SK-N-SH (cell line): ENCODE data around the gene HDGF. TPM values are rescaled to one million over a fixed set of nuclear protein-coding genes. Genes with fewer than 3 reads are reported as not detected.
A peak's percentile ranks its signal among the peaks of the same experiment; 100 is the strongest.

Experiments
- CTCF ChIA-PET: fragments of 300-600, 350-600 bp; formaldehyde crosslinking; extraction: SDS; loops from one replicate; lab custom pipeline; 2021; lab: Yijun Ruan, JAX
- POLR2A ChIA-PET: fragments of 350-600 bp; sonication (Branson Sonifier 250); formaldehyde crosslinking; extraction: SDS; loops from one replicate; lab custom pipeline; 2020; ENCODE audit warnings: antibody characterized with exemption, inconsistent platforms; lab: Yijun Ruan, JAX
- DNase-seq: peaks from one replicate; pipeline ENCODE4 v3.0.0; 2012
- H2AFZ ChIP-seq: fragments of 200-600 bp; sonication (generic); 2 replicates; pipeline ENCODE4 v1.8.1; 2016; ENCODE audit warnings: antibody characterized with exemption, mild to moderate bottlenecking, low read depth
- H3F3A ChIP-seq: fragments of 200-600 bp; sonication (generic); replicated peaks from 2 replicates; pipeline ENCODE3; 2016; ENCODE audit warnings: antibody characterized with exemption, mild to moderate bottlenecking; ENCODE audit not compliant: insufficient read depth
- H3K27ac ChIP-seq, 2 experiments: fragments of 200-500 bp in 1 of 2; fragments of 200-600 bp in 1 of 2; sonication (Bioruptor generic) in 1 of 2; sonication (generic), shearing (Covaris generic) in 1 of 2; 2 replicates each; pipeline versions ENCODE4 v1.5.1 to v1.6.1; 2014 to 2016; ENCODE audit warnings: low read depth in 2 of 2, inconsistent platforms in 1 of 2, low read length in 1 of 2, mild to moderate bottlenecking in 1 of 2, mixed read lengths in 1 of 2
- H3K27me3 ChIP-seq: fragments of 200-600 bp; sonication (generic), shearing (Covaris generic); 2 replicates; pipeline ENCODE4 v1.6.1; 2016; ENCODE audit warnings: mixed run types; ENCODE audit not compliant: insufficient read depth
- H3K36me3 ChIP-seq, 2 experiments: fragments of 200-500 bp in 1 of 2; fragments of 200-600 bp in 1 of 2; sonication (Bioruptor generic) in 1 of 2; sonication (generic) in 1 of 2; replicated peaks in 1 of 2; 2 replicates each; pipeline versions ENCODE3 to v1.5.1; 2014 to 2016; ENCODE audit warnings: low read length in 1 of 2, mild to moderate bottlenecking in 1 of 2; ENCODE audit not compliant: insufficient read depth in 2 of 2, control insufficient read depth in 1 of 2
- H3K4me1 ChIP-seq, 2 experiments: fragments of 200-500 bp in 1 of 2; fragments of 200-600 bp in 1 of 2; sonication (Bioruptor generic) in 1 of 2; sonication (generic), shearing (Covaris generic) in 1 of 2; 2 replicates each; pipeline versions ENCODE4 v1.5.1 to v1.6.1; 2014 to 2016; ENCODE audit warnings: low read depth in 1 of 2, low read length in 1 of 2, mixed run types in 1 of 2; ENCODE audit not compliant: insufficient read depth in 2 of 2, control insufficient read depth in 1 of 2
- H3K4me2 ChIP-seq: fragments of 200-600 bp; sonication (generic), shearing (Covaris generic); 2 replicates; pipeline ENCODE4 v1.6.1; 2017; ENCODE audit warnings: mixed run types
- H3K4me3 ChIP-seq, 2 experiments: fragments of 200-500 bp in 1 of 2; fragments of 200-600 bp in 1 of 2; sonication (Bioruptor generic) in 1 of 2; sonication (generic), shearing (Covaris generic) in 1 of 2; 2 replicates each; pipeline versions ENCODE4 v1.5.1 to v1.8.1; 2014 to 2016; ENCODE audit warnings: low read depth in 2 of 2, inconsistent platforms in 1 of 2, low read length in 1 of 2, mild to moderate bottlenecking in 1 of 2, mixed read lengths in 1 of 2, moderate library complexity in 1 of 2
- H3K79me2 ChIP-seq: fragments of 200-600 bp; sonication (generic); 2 replicates; pipeline ENCODE4 v1.8.1; 2017; ENCODE audit warnings: mild to moderate bottlenecking; ENCODE audit not compliant: insufficient read depth
- H3K9ac ChIP-seq: fragments of 200-600 bp; sonication (generic); 2 replicates; pipeline ENCODE4 v1.6.1; 2017; ENCODE audit warnings: mixed run types
- H3K9me2 ChIP-seq: fragments of 200-600 bp; sonication (generic); 2 replicates; pipeline ENCODE4 v1.6.1; 2017; ENCODE audit warnings: mixed run types
- H3K9me3 ChIP-seq: fragments of 200-600 bp; sonication (generic); 2 replicates; pipeline ENCODE4 v1.6.1; 2017; ENCODE audit warnings: mixed run types, mild to moderate bottlenecking, moderate library complexity
- H4K20me1 ChIP-seq: fragments of 200-600 bp; sonication (generic); 2 replicates; pipeline ENCODE4 v1.6.1; 2017; ENCODE audit warnings: mild to moderate bottlenecking, mixed run types; ENCODE audit not compliant: insufficient read depth
- ELF1 ChIP-seq: IDR thresholded peaks from 2 replicates; pipeline ENCODE4 v1.4.0; 2012
- EP300 ChIP-seq, 2 experiments: IDR thresholded peaks; 2 replicates each; pipeline versions ENCODE4 v1.4.0 to v1.6.1; 2012; ENCODE audit warnings: borderline replicate concordance in 1 of 2, low read depth in 1 of 2, low read length in 1 of 2
- FOSL2 ChIP-seq: IDR thresholded peaks from 2 replicates; pipeline ENCODE4 v1.4.0; 2012; ENCODE audit warnings: low read depth, mild to moderate bottlenecking, moderate library complexity, borderline replicate concordance
- MXI1 ChIP-seq: IDR thresholded peaks from 2 replicates; pipeline ENCODE4 v1.6.1; 2012; ENCODE audit warnings: mild to moderate bottlenecking, low read depth, low read length, improper control_type of control experiment
- NFIC ChIP-seq: IDR thresholded peaks from 2 replicates; pipeline ENCODE4 v1.4.0; 2012; ENCODE audit warnings: borderline replicate concordance
- POLR2AphosphoS5 ChIP-seq: IDR thresholded peaks from 2 replicates; pipeline ENCODE4 v1.6.1; 2012; ENCODE audit warnings: low read depth, low read length
- RFX5 ChIP-seq: IDR thresholded peaks from 2 replicates; pipeline ENCODE4 v1.6.1; 2012; ENCODE audit warnings: mild to moderate bottlenecking, improper control_type of control experiment, low read length
- RXRA ChIP-seq: IDR thresholded peaks from 2 replicates; pipeline ENCODE4 v1.4.0; 2012; ENCODE audit warnings: low read depth, mild to moderate bottlenecking, borderline replicate concordance
- SMC3 ChIP-seq: IDR thresholded peaks from 2 replicates; pipeline ENCODE4 v1.6.1; 2012; ENCODE audit warnings: low read depth, low read length, improper control_type of control experiment
- TCF12 ChIP-seq: IDR thresholded peaks from 2 replicates; pipeline ENCODE4 v1.4.0; 2012
- YY1 ChIP-seq: IDR thresholded peaks from 2 replicates; pipeline ENCODE4 v1.4.0; 2012; ENCODE audit warnings: low read depth, mild to moderate bottlenecking
- WGBS: methylation state at CpG from one replicate; pipeline ENCODE4 v1.1.6; 2017; ENCODE audit warnings: low lambda C conversion rate; 5-methylcytosine and 5-hydroxymethylcytosine counted together
- polyA plus RNA-seq, 3 experiments: library from polyadenylated mRNA; depleted of rRNA; stranded (reverse); fragments of >200 nt; gene quantifications; 2 replicates each; pipeline ENCODE4 v1.2.3, GENCODE V29; 2012
- TF ChIP-seq, protein P1 (sequence below): IDR thresholded peaks from 2 replicates; pipeline ENCODE4 v1.4.0; 2012; ENCODE audit warnings: low read depth, borderline replicate concordance
- TF ChIP-seq, protein P2 (sequence below): IDR thresholded peaks from 2 replicates; pipeline ENCODE4; 2012
- TF ChIP-seq, protein P3 (sequence below): IDR thresholded peaks from 2 replicates; pipeline ENCODE4 v1.4.0; 2012; ENCODE audit warnings: low read depth, borderline replicate concordance

Gene HDGF
- polyA plus RNA-seq, 1 of the 3 experiments (the other 2 are of a cell fraction), result 152 TPM

DNA sequence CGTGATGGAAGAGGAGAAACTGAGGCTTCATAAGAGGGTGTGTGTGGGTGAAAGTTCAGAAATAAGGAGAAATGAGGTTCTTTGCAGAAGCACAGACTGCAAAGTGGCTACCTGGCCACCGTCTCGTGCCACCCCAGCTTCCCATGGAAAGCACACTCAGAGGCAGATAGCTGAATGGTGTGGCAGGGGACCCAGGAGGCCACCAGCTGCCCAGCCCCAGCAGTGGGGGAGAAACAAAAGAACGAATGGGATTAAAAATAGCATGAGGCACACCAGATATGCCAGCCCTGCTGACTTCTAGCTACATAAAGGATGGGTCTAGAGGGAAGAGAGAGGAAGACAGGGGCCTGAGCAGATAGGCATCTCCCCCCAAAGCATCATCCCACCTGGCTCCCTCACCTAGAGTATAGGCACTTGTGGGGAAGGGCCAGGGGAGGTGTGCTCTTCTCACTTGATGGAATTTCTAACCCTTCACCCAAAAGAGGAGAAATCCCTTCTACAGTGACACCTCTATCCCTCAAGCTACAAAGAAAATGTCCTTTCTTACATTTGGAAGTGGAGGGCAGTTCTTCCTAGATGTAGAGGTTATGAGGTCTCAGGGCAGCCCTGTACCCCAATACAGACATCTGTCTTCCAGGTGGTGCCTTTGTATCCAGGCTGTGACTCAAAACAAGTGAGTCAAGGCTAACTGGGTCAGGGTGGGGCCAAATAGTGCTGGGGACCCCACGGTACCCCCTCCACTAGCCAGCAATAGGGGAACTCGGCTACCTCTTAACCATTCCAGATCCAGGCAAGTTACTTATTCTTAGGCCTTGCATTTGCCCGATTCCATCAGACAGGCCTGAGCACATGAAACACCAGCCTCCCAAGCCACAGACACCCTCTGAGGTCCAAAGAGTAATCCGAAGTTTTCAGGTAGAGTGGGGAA lies 3.5 kb downstream of the HDGF start:
- H3K9ac ChIP-seq, result peak overlapping the region; percentile 100
- H3F3A ChIP-seq, result peaks cover 40% of the 10 kb centered on the region
- ChIA-PET CTCF (interaction anchor here (0.8 to 2.7 kb wide), 15 partner anchors 8 to 112 kb away, joined by 3 to 13 read pairs (median 3); partner anchors contain the start of genes NTRK1 and PRCC), POLR2A (interaction anchor here (0.6 to 2.2 kb wide), 3 partner anchors 19 to 29 kb away, joined by 3 to 7 read pairs (median 4); partner anchors contain the start of genes ISG20L2, METTL25B and PRCC)
- H3K27me3 ChIP-seq, result no peaks in the 10 kb centered on the region
- WGBS, result 24% methylated on average over 7 of the region's 8 CpGs
- no peaks in the 10 kb centered on the region for H3K9me3 ChIP-seq
- no peak for DNase-seq
- peak overlapping the region; percentile 100 for H3K27ac ChIP-seq
- H3K9me2 ChIP-seq, result no peaks in the 10 kb centered on the region
- H3K4me3 ChIP-seq, result peak overlapping the region; percentile 78 to 98
- H4K20me1 ChIP-seq, result no peaks in the 10 kb centered on the region
- H3K36me3 ChIP-seq, result peaks cover 12 to 28% of the 10 kb centered on the region in 2 experiments
- H3K79me2 ChIP-seq, result peaks cover 83% of the 10 kb centered on the region
- no peak overlapping the region for H2AFZ ChIP-seq
- peak overlapping the region; percentile 88 for H3K4me2 ChIP-seq
- peak; percentile 89 for TF ChIP-seq TCF12
- no peak for TF ChIP-seq POLR2AphosphoS5
- TF ChIP-seq, protein P1, sequence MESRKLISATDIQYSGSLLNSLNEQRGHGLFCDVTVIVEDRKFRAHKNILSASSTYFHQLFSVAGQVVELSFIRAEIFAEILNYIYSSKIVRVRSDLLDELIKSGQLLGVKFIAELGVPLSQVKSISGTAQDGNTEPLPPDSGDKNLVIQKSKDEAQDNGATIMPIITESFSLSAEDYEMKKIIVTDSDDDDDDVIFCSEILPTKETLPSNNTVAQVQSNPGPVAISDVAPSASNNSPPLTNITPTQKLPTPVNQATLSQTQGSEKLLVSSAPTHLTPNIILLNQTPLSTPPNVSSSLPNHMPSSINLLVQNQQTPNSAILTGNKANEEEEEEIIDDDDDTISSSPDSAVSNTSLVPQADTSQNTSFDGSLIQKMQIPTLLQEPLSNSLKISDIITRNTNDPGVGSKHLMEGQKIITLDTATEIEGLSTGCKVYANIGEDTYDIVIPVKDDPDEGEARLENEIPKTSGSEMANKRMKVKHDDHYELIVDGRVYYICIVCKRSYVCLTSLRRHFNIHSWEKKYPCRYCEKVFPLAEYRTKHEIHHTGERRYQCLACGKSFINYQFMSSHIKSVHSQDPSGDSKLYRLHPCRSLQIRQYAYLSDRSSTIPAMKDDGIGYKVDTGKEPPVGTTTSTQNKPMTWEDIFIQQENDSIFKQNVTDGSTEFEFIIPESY, result no peak
- no peak for TF ChIP-seq RXRA
- no peak for TF ChIP-seq EP300 (IDR thresholded peaks at IDR 0.05; ENCODE audit: borderline replicate concordance in 1 of 2, low read depth in 1 of 2, low read length in 1 of 2)
- TF ChIP-seq, protein P2, sequence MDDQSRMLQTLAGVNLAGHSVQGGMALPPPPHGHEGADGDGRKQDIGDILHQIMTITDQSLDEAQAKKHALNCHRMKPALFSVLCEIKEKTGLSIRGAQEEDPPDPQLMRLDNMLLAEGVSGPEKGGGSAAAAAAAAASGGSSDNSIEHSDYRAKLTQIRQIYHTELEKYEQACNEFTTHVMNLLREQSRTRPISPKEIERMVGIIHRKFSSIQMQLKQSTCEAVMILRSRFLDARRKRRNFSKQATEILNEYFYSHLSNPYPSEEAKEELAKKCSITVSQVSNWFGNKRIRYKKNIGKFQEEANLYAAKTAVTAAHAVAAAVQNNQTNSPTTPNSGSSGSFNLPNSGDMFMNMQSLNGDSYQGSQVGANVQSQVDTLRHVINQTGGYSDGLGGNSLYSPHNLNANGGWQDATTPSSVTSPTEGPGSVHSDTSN, result no peak
- TF ChIP-seq RFX5, result no peak
- peak; percentile 52; the same call in 1 of the 2 replicates for TF ChIP-seq FOSL2
- no peak for TF ChIP-seq YY1
- TF ChIP-seq ELF1, result no peak
- no peak for TF ChIP-seq NFIC
- no peak for TF ChIP-seq MXI1
- no peak for TF ChIP-seq SMC3
- TF ChIP-seq, protein P3, sequence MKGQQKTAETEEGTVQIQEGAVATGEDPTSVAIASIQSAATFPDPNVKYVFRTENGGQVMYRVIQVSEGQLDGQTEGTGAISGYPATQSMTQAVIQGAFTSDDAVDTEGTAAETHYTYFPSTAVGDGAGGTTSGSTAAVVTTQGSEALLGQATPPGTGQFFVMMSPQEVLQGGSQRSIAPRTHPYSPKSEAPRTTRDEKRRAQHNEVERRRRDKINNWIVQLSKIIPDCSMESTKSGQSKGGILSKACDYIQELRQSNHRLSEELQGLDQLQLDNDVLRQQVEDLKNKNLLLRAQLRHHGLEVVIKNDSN, result no peak
- peaks cover 37 to 52% of the 10 kb centered on the region in 2 experiments for H3K4me1 ChIP-seq
